ENCODE results near the gene LIF. TPM values are rescaled to one million over a fixed set of nuclear protein-coding genes. Genes with fewer than 3 reads are reported as not detected.

The LIF gene
- total and polyA plus RNA-seq, 2 donors (not counting 3 experiments of a cell fraction or from before 2014, with no cell fraction given), result 0.12 to 0.27 TPM

DNA sequence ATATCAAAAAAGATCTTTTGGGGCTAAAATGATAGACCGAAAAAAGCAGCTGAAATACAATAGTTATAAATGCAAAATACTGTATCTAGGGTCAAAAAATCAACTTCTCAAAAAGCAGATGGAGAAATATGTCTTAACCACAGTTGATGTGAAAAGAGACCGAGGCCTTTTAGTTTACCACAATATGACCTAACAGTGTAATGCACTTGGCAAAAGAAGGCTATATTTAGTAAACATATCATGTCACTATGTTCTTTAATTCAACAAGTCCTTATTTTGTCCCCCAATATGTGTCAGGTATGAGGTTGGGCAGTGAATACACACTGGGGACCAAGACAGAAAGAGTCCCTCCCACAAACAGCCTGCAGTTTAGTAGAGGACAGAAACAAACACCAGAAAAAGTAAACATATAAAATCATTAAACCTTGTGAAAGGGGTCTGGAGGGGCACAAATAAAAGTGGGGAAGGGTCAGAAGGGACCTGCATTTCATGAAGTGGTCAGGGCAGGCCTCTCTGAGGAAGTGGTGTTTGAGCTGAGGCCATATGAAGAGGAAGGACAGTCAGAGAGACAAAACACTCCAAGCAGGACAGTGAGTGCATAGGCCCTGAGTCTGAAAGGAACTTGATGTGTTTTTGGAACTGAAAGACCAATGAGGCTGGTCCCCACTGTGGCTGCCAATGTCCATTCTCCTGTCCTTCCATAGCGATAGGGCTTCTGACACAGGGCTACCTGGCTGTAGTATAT lies 53.4 kb downstream of the LIF start:
- no peak overlapping the region for H3K4me3 ChIP-seq (replicated peaks in 1 of 3; ENCODE audit: insufficient read depth in 1 of 3, low read depth in 1 of 3, low read length in 3 of 3)
- ChIA-PET CTCF (no interaction called here), POLR2A (no interaction called here)
- no peaks in the 10 kb centered on the region for H3K36me3 ChIP-seq (ENCODE audit: control insufficient read depth in 2 of 2, extremely low read depth in 1 of 2, insufficient read depth in 2 of 2, low read length in 2 of 2)
- H3K79me2 ChIP-seq (ENCODE audit: control insufficient read depth, insufficient read depth, low read length), result no peaks in the 10 kb centered on the region
- no peak overlapping the region for H3K27ac ChIP-seq (ENCODE audit: insufficient read depth, low read depth, low read length)
- no peak overlapping the region for H3K4me2 ChIP-seq (ENCODE audit: insufficient read depth, low read length)
- no peaks in the 10 kb centered on the region for H3K9me3 ChIP-seq (replicated peaks; ENCODE audit: control insufficient read depth, insufficient read depth, low read length)
- no peaks in the 10 kb centered on the region for H4K20me1 ChIP-seq (replicated peaks; ENCODE audit: control insufficient read depth, extremely low read depth, insufficient read depth, low read length)
- H3K27me3 ChIP-seq (ENCODE audit: control insufficient read depth in 2 of 2, insufficient read depth in 2 of 2, low read length in 2 of 2), result no peaks in the 10 kb centered on the region
- TF ChIP-seq, protein P1, sequence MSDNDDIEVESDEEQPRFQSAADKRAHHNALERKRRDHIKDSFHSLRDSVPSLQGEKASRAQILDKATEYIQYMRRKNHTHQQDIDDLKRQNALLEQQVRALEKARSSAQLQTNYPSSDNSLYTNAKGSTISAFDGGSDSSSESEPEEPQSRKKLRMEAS (IDR thresholded peaks at IDR 0.05; ENCODE audit: insufficient read depth, insufficient read length), result no peak
- TF ChIP-seq POLR2AphosphoS5 (IDR thresholded peaks at IDR 0.05; ENCODE audit: insufficient read depth, low read depth, low read length) (no peak), MYC (IDR thresholded peaks at IDR 0.05; ENCODE audit: low read depth, low read length) (no peak), FOS (IDR thresholded peaks at IDR 0.05; ENCODE audit: borderline replicate concordance, insufficient read depth, low read length) (no peak), JUN (IDR thresholded peaks at IDR 0.05; ENCODE audit: borderline replicate concordance, insufficient read depth, insufficient read length, low read depth) (no peak), POLR2A (IDR thresholded peaks at IDR 0.05; ENCODE audit: low read depth, low read length) (no peak), GATA2 (IDR thresholded peaks at IDR 0.05; ENCODE audit: insufficient read depth, insufficient read length, low read depth, low read length) (no peak), EZH2 (IDR thresholded peaks at IDR 0.05; ENCODE audit: borderline replicate concordance, low read depth, low read length, severe bottlenecking) (no peak)
- DNase-seq (ENCODE audit: low read depth, low spot score), result no peak
- no peak for FAIRE-seq
- H3K9me1 ChIP-seq (replicated peaks; ENCODE audit: control insufficient read depth, extremely low read depth, insufficient read depth, low read length), result no peaks in the 10 kb centered on the region
- dilution Hi-C loops (cut with MboI; ENCODE audit: extremely low pct_ligation_motif_present, low sequenced_read_pairs) (no loop called here), intact Hi-C loops (cut with micrococcal nuclease) (no loop called here)
- no peak overlapping the region for H3K9ac ChIP-seq (replicated peaks; ENCODE audit: extremely low read depth, insufficient read depth, low read length)
- no TSS peak for BruUV-seq (replicated peaks)
- H2AFZ ChIP-seq (ENCODE audit: low read depth, low read length), result no peak overlapping the region
- H3K4me1 ChIP-seq (ENCODE audit: control insufficient read depth, extremely low read depth, insufficient read depth, low read length), result peaks cover 47% of the 10 kb centered on the region
